HG03521 (cell line): Measurements from ENCODE around the gene FAM110A.
"Not testable (repeated sequence)": the region's sequence is repeated elsewhere in the genome, so short reads cannot be mapped to it uniquely, and the experiment has no call there.

Source experiments
- ATAC-seq: cut with Tn5 transposase; IDR thresholded peaks from one replicate; pipeline ENCODE4 v1.9.1; 2021; ENCODE audit warnings: mild to moderate bottlenecking, moderate library complexity; ENCODE audit not compliant: unreplicated experiment

FAM110A gene

GRCh38 chr20:822651-823573, 10.6 kb upstream of the FAM110A start:
- no peak for ATAC-seq

GRCh38 chr20:823574-823902, 10.0 kb upstream of the FAM110A start:
- no peak for ATAC-seq

GRCh38 chr20:824490-824889, 9.0 kb upstream of the FAM110A start:
- ATAC-seq = no peak

- no peak for ATAC-seq
Observed at GRCh38 chr20:824916-825315, 8.6 kb upstream of the FAM110A start.

GRCh38 chr20:825710-826421, 7.6 kb upstream of the FAM110A start:
- no peak for ATAC-seq

GRCh38 chr20:826695-827323, 6.7 kb upstream of the FAM110A start:
- no peak for ATAC-seq

GRCh38 chr20:827981-828380, 5.5 kb upstream of the FAM110A start:
- not testable (repeated sequence) for ATAC-seq

- no peak for ATAC-seq
Observed at GRCh38 chr20:828987-829386, 4.5 kb upstream of the FAM110A start.

GRCh38 chr20:829551-829950, 4.0 kb upstream of the FAM110A start:
- no peak for ATAC-seq

GRCh38 chr20:830011-830521, 3.4 kb upstream of the FAM110A start:
- no peak for ATAC-seq

- no peak for ATAC-seq
Observed at GRCh38 chr20:831251-831650, 2.3 kb upstream of the FAM110A start.

- no peak for ATAC-seq
Observed at GRCh38 chr20:831956-832355, 1.6 kb upstream of the FAM110A start.

GRCh38 chr20:833121-833449, 430 bp upstream of the FAM110A start:
- ATAC-seq = no peak

GRCh38 chr20:834151-834746, 734 bp downstream of the FAM110A start:
- ATAC-seq = no peak

- no peak for ATAC-seq
Observed at GRCh38 chr20:835608-836045, 2.1 kb downstream of the FAM110A start.

- no peak for ATAC-seq
Observed at GRCh38 chr20:836190-836589, 2.7 kb downstream of the FAM110A start.

- ATAC-seq = no peak
Observed at GRCh38 chr20:839015-839414, 5.5 kb downstream of the FAM110A start.

- ATAC-seq = no peak
Observed at GRCh38 chr20:839626-840025, 6.1 kb downstream of the FAM110A start.

- no peak for ATAC-seq
Observed at GRCh38 chr20:840503-840857, 7.0 kb downstream of the FAM110A start.

- ATAC-seq = no peak
Observed at GRCh38 chr20:840858-841567, 7.5 kb downstream of the FAM110A start.
